GM13977 (cell line): ENCODE data around the gene SERPINB5.

Experiments
- DNase-seq: peaks from one replicate; pipeline ENCODE4 v3.0.0; 2012; ENCODE audit warnings: low spot score
- in situ Hi-C: fragments of 300-500 bp; cut with MboI; formaldehyde crosslinking; loops from one replicate; pipeline ENCODE4 v1.12.0; 2022; ENCODE audit warnings: low sequenced_read_pairs, low pct_unique_long_range_greater_than_20kb, mixed read lengths, inconsistent platforms; ENCODE audit not compliant: unreplicated experiment
- TF ChIP-seq, protein P1 (sequence below): IDR thresholded peaks from 2 replicates; pipeline ENCODE4 v1.5.1; 2012; ENCODE audit warnings: mild to moderate bottlenecking, control low read depth; ENCODE audit not compliant: insufficient read depth; ENCODE audit errors: extremely low read depth, missing control alignments

SERPINB5 gene

DNA sequence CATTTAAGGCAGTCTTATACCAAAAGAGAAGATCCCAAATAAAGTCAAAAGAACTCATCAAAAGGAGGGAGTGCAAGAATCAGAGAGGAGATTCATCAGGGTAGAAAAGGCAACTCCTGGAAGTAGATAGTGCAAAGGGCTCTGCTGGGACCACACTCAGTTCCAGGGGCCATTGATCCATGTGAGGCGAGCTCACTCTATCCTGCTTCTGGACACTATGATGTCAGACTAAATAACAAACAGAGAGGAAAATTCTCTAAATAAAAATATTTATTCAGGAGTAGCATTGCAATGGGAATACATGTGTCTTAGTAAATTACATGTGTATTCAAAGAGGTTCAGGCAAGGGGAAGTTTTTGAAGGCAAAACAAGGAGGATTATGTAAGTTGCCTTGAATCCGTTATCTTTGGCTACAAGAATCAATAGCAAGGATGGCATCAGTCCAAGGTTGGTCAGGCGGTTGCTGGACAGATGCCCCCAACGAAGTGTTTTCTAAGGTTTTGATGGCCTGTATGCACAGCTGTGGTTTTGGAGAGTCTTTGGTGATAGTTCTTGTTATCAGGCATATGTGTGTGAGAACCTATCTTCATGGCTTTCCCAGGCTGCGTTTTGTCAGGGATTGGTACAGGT lies 52.2 kb downstream of the SERPINB5 start:
- in situ Hi-C loops = loop anchor here (10.0 kb wide), 1 partner anchor 46 kb away; no protein-coding TSS in a partner anchor
- TF ChIP-seq, protein P1, sequence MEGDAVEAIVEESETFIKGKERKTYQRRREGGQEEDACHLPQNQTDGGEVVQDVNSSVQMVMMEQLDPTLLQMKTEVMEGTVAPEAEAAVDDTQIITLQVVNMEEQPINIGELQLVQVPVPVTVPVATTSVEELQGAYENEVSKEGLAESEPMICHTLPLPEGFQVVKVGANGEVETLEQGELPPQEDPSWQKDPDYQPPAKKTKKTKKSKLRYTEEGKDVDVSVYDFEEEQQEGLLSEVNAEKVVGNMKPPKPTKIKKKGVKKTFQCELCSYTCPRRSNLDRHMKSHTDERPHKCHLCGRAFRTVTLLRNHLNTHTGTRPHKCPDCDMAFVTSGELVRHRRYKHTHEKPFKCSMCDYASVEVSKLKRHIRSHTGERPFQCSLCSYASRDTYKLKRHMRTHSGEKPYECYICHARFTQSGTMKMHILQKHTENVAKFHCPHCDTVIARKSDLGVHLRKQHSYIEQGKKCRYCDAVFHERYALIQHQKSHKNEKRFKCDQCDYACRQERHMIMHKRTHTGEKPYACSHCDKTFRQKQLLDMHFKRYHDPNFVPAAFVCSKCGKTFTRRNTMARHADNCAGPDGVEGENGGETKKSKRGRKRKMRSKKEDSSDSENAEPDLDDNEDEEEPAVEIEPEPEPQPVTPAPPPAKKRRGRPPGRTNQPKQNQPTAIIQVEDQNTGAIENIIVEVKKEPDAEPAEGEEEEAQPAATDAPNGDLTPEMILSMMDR = no peak
- no peak for DNase-seq

DNA sequence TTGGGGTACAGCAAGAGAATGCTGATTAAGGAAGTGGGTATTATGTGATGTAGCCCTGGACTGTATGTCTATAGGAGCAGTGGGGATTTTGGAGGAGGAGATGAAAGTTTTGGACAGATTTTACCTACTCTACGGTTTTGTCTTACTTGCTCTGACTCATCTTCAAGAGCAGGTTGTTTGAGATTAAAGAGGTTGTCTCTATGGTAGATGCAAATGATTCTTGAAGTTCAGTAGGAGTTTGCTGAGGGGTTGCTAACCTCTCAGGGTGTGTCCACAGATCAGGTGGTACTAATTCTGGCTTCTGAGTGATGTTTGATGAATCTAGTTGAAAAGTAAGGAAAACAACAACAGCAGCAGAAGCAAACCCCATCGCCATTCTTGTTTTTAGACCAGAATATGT lies 55.7 kb downstream of the SERPINB5 start:
- peak; percentile 2 for DNase-seq
- in situ Hi-C loops = no loop called here
- TF ChIP-seq, protein P1 = no peak

DNA sequence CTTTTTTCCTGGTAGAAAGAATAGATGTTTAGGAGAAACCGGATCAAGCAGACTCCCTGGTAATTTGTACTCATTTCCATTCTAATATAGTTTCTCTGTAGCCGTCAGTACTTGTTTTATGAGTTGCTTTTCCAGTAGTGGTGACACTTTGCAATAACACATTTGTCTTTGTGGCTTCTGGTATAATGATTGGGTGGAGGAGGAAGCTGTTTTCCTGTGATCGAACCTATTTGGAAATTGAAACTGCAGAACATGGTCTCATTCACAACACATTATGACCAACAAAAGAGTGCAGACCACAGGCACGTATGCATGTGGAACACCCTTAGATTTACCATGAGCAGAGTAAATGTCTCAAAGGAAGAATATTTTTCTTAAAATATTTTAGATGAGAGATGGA lies 57.9 kb downstream of the SERPINB5 start:
- DNase-seq = no peak
- in situ Hi-C loops = no loop called here
- TF ChIP-seq, protein P1 = no peak

DNA sequence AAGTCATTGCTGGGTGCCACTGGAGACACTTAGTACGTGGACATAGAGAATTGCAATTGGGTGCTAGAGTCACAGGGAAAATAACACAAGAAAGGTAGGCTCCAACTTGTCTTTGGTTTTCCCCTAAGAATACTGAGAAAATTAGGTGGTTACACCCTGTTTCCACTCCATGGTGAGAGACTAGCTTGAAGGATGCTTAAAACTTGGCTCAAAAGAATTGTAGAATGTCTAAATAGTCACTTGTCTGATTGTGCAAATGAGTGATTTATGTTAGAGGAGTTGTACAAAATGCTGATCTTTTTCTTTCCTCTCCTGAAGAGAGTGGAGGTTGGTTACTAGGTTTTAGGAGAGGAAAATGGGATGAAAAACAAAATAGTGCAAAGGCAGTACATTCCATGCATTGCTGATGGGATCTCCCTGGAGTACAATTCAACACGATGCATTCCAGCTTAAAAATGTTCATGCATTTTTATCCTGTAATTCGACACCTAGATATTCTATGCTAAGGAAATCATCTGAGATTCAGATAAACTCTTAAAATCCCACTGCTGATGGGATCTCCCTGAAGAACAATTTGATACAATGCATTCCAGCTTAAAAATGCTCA lies 63.2 kb downstream of the SERPINB5 start:
- in situ Hi-C loops = no loop called here
- TF ChIP-seq, protein P1 = no peak
- DNase-seq = no peak

DNA sequence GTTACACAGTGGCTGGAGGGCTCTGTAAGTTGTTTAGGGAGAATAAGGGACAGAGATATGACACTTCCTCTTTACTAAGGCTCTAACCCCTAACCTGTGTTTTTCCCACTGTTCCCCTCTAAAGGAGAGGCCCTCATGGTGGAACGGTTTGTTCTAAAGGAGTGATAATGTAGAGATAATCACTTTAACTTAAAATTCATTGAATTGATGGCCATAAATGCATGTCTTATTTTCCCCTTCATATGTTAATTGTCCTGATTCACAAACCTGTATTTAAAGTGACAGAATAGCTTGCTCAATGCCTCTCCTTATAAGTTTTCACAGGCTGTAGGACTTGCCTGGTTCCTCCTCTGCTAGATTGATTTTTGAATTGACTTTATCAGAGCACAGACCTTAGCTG lies 65.3 kb downstream of the SERPINB5 start, which contains the start of gene SERPINB12:
Gene SERPINB12, plus strand, starts transcription at position 301 of the 400 bp plus-strand sequence. CDS start 13,791 bp downstream, outside the sequence.
- no peak for DNase-seq
- TF ChIP-seq, protein P1 = no peak
- in situ Hi-C loops = no loop called here

DNA sequence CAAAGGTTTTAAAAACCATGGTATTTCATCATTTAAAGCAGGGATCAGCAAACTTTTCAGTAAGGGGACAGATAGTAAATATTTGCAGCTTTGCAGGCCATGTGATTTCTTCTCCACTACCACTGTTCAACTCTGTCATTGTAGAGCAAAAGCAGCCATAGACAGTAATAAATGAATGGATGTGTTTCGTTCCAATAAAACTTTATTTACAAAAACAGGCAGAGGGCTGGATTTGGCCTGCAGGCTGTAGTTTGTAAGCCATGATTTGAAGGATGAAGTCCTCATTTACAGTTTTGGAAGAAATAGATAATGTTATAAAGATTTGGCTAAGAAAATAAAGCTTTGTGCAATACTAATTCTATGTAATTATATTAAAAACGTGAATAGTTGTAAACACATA lies 67.3 kb downstream of the SERPINB5 start:
- no peak for DNase-seq
- TF ChIP-seq, protein P1 = no peak
- in situ Hi-C loops = no loop called here

DNA sequence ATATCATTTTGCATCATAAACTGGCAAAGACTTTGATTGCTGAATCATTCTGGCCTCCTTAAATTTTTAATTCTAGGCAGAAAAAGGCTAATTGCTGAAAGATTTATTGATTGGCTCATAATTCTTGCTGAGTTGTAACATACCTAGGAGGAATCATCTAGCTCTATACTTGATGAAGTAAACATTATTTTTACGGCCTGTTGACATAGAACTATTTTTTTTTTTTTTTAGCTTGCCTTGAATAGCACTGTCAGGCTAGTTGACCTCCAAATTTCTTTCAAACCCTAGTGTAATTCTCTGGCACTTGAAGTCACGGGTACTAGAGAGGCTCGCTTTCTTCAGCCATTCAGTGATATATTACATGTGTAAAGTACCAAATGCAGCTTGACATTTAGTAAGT lies 68.2 kb downstream of the SERPINB5 start:
- TF ChIP-seq, protein P1 = no peak
- in situ Hi-C loops = no loop called here
- no peak for DNase-seq
